ENCODE results near the gene HSPB9. TPM values are rescaled to one million over a fixed set of nuclear protein-coding genes. Genes with fewer than 3 reads are reported as not detected.

The HSPB9 gene
- total and polyA plus RNA-seq, 2 of the 8 experiments (the other 6 are each of a cell fraction or from before 2014, with no cell fraction given) = 0.27 to 0.30 TPM

- ChIA-PET CTCF (ENCODE audit: partially characterized antibody) (interaction anchor here (1.0 to 39.4 kb wide), 7 partner anchors 9 to 321 kb away, joined by 3 to 1084 read pairs (median 323); partner anchors contain the start of genes DHX58, DNAJC7, HSPB9 and JUP), POLR2A (ENCODE audit: partially characterized antibody) (interaction anchor here (1.7 to 7.2 kb wide), 3 partner anchors 14 to 90 kb away, joined by 4 to 51 read pairs (median 13); partner anchors contain the start of genes DNAJC7, HSPB9 and KAT2A)
- Histone ChIP-seq H4K5ac (ENCODE audit: insufficient read length, low read depth, low read length) (no peak overlapping the region), H3K56ac (replicated peaks; ENCODE audit: insufficient read length, low read depth, low read length) (no peak overlapping the region), H3K23ac (ENCODE audit: insufficient read length) (no peak overlapping the region), H3K27ac (ENCODE audit: low read depth, low read length) (no peak overlapping the region), H4K20me1 (replicated peaks in 1 of 2; ENCODE audit: control insufficient read depth in 1 of 2, insufficient read depth in 2 of 2, low read length in 2 of 2) (no peaks in the 10 kb centered on the region), H3K4me1 (replicated peaks in 1 of 4; ENCODE audit: control insufficient read depth in 3 of 4, insufficient read depth in 4 of 4, low read length in 3 of 4) (peaks cover 0 to 12% (median 9%) of the 10 kb centered on the region in 4 experiments; a peak in 6 of 7 replicates), H2BK5ac (ENCODE audit: low read depth, low read length) (no peak overlapping the region), H2BK20ac (ENCODE audit: low read length) (no peak overlapping the region), H2AK5ac (ENCODE audit: low read depth, low read length) (no peak overlapping the region), H2BK12ac (ENCODE audit: low read depth, low read length) (no peak overlapping the region), H3K79me1 (ENCODE audit: low read depth, low read length) (no peaks in the 10 kb centered on the region), H4K91ac (replicated peaks; ENCODE audit: insufficient read length, low read length) (no peak overlapping the region), H3K4ac (replicated peaks; ENCODE audit: insufficient read length, low read depth, low read length) (no peak overlapping the region), H3K4me3 (ENCODE audit: extremely low read depth in 1 of 4, insufficient read depth in 2 of 4, low read depth in 3 of 4, low read length in 4 of 4) (peak overlapping the region; percentile 39 to 60 (median 42); a peak in 5 of 8 replicates), H3K4me2 (ENCODE audit: insufficient read depth in 1 of 2, low read depth in 2 of 2, low read length in 2 of 2) (peak overlapping the region; percentile 51 to 76; a peak in 3 of 4 replicates), H3K9me3 (ENCODE audit: insufficient read depth in 2 of 2, low read depth in 1 of 2, low read length in 1 of 2) (no peaks in the 10 kb centered on the region), H3K14ac (ENCODE audit: insufficient read length) (no peak overlapping the region), H3K79me2 (ENCODE audit: control insufficient read depth in 1 of 2, insufficient read depth in 2 of 2, low read length in 2 of 2) (no peaks in the 10 kb centered on the region), H3K18ac (ENCODE audit: extremely low read depth, low read length) (no peak overlapping the region), H3K36me3 (ENCODE audit: control insufficient read depth in 2 of 4, insufficient read depth in 4 of 4, low read length in 3 of 4) (no peaks in the 10 kb centered on the region), H3K9ac (replicated peaks in 1 of 4; ENCODE audit: extremely low read depth in 1 of 4, low read depth in 3 of 4, low read length in 3 of 4) (no peak overlapping the region), H3K27me3 (replicated peaks in 1 of 4; ENCODE audit: control insufficient read depth in 3 of 4, extremely low read depth in 1 of 4, insufficient read depth in 3 of 4, low read length in 3 of 4) (no peaks in the 10 kb centered on the region), H2BK120ac (replicated peaks; ENCODE audit: low read depth, low read length) (no peak overlapping the region), H3K23me2 (ENCODE audit: low read depth, low read length) (peaks cover 2% of the 10 kb centered on the region; the same call in 1 of the 2 replicates), H2BK15ac (ENCODE audit: low read length) (no peak overlapping the region), H2AFZ (ENCODE audit: low read length) (no peak overlapping the region), H4K8ac (ENCODE audit: extremely low read depth, insufficient read depth, low read length) (no peak overlapping the region)
- DNase-seq (ENCODE audit: low read depth in 1 of 2, low spot score in 2 of 2) = no peak
- 61% methylated on average over 5 of the region's 6 CpGs; no CpG with 5 or more reads in 1 of the 2 experiments for WGBS, 2 experiments (ENCODE audit: extremely low coverage in 1 of 2, insufficient coverage in 1 of 2, insufficient read length in 1 of 2, insufficient replicate concordance in 2 of 2, low coverage in 1 of 2, low lambda C conversion rate in 2 of 2, missing lambda C conversion rate in 1 of 2)
- no peak for FAIRE-seq
- TF ChIP-seq EP300 (IDR thresholded peaks at IDR 0.05; ENCODE audit: borderline replicate concordance in 1 of 2, low read depth in 2 of 2, low read length in 2 of 2) = no peak
- peak; percentile 65; the same call in 1 of the 2 replicates for TF ChIP-seq CEBPB (IDR thresholded peaks at IDR 0.05; ENCODE audit: low read depth, low read length)
Observed at GRCh38 chr17:42107124-42107523, 15.5 kb upstream of the HSPB9 start.

Measured in H1 (cell line).